VCaP (cell line): ENCODE results near the gene TESK2.
A peak's percentile ranks its signal among the peaks of the same experiment; 100 is the strongest.

Source experiments
- H3K27ac ChIP-seq: fragments of 450-650 bp; 2 replicates; pipeline ENCODE4 v1.5.1; 2017
- TF ChIP-seq, protein P1 (sequence below): fragments of 450-650 bp; conservative IDR thresholded peaks from 2 replicates; pipeline ENCODE4 v1.5.1; 2017; ENCODE audit warnings: mild to moderate bottlenecking, moderate library complexity

TESK2 gene

DNA sequence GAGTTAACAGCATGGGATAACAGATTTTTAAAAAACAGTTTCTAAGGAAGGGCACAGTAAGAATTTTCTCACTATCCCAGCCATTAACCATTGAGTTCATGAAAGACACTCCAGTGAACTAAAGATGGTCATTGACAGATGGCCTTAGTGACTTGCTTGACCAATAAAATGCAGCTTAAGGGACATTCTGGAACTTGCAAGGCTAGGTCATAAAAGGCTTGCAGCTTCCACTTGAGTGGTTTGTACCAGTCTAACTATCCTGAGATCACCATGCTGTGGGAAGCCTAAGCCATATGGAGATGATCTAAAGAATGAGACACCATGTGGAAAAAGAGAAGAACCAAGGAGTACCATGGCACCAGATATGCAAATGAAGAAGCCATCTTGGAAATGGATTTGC, 112.8 kb downstream of the TESK2 start:
- H3K27ac ChIP-seq, result no peak overlapping the region
- TF ChIP-seq, protein P1, sequence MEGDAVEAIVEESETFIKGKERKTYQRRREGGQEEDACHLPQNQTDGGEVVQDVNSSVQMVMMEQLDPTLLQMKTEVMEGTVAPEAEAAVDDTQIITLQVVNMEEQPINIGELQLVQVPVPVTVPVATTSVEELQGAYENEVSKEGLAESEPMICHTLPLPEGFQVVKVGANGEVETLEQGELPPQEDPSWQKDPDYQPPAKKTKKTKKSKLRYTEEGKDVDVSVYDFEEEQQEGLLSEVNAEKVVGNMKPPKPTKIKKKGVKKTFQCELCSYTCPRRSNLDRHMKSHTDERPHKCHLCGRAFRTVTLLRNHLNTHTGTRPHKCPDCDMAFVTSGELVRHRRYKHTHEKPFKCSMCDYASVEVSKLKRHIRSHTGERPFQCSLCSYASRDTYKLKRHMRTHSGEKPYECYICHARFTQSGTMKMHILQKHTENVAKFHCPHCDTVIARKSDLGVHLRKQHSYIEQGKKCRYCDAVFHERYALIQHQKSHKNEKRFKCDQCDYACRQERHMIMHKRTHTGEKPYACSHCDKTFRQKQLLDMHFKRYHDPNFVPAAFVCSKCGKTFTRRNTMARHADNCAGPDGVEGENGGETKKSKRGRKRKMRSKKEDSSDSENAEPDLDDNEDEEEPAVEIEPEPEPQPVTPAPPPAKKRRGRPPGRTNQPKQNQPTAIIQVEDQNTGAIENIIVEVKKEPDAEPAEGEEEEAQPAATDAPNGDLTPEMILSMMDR, result no peak

DNA sequence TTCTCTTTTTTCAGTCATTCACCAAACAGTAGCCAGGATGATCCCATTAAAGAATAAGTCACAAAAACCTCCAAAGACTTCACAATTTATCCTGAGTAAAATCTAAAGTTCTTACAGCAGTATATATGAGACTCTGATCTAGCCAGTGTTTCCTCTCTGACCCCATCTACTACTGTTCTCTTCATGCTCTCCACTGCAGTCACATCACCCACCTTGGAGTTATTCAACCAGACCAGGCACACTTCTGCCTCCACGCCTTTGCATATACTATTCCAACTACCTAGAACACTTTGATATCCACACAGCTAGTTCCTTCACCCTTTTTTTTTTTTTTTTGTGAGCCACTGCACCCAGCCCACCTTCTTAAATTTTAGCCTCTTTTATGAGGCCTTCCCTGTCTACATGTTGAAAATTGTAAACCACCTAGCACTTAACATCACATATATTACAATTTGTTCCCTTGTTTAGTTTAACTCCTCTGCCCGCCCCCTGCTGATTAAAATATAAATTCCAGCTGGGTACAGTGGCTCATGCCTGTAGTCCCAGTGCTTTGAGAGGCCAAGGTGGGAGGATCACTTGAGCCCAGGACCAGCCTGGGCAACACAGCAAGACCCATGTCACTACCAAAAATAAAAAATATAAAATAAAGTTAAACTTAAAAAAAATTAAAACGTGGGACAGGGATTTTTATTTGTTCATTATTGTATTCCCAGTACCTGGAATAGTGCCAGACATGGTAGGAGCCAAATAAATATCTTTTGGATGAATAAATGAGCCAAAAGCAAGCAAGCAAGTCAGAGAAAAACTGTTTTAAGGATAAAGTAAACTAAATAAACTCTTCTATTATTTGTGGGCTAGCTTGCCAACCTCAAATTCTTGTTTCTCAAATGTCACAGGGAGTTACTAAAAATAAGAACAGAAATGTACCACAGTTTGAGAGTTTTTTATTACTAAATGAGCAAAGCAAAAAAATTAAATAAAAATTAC, 115.6 kb downstream of the TESK2 start:
- TF ChIP-seq, protein P1, result no peak
- H3K27ac ChIP-seq, result peak overlapping the region; percentile 58

DNA sequence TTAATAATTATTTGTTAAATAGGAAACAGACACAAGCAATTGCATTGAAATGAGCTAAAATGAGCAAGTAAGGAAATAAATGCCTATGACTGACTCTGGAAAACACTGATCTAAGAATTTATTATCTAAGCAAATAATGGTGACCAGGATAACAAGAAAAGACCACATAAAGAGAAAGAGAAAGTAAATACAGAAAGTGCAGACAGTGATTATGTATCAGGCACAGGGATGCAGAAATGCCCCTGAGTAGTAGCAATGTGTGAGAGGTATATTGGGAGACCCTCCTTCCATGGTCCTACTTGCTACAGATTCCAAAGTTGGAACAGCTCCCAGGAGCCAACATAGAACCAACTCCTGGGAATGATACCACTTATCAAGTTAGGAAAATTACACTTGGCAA, 117.4 kb downstream of the TESK2 start:
- TF ChIP-seq, protein P1, result no peak
- H3K27ac ChIP-seq, result peak overlapping the region; percentile 58

DNA sequence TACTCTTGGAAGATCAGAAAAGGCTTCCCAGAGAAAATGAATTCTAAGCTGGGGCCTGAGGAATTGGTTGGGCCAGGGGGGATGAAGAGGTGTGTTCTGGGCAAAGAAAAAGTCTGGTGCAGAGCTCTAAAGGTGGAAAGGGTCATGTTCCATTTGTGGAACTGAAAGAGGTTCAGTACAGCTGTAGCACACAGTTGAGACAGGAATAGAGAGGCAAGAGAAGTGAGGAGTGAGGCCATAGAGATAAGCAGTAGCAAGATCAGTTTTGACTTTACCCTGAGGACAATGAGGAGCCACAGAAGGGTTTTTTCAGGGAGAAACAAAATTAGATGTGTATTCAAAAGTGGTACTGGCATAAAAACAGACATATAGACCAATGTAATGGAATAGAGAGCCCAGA, 120.4 kb downstream of the TESK2 start:
- H3K27ac ChIP-seq, result no peak overlapping the region
- TF ChIP-seq, protein P1, result no peak

DNA sequence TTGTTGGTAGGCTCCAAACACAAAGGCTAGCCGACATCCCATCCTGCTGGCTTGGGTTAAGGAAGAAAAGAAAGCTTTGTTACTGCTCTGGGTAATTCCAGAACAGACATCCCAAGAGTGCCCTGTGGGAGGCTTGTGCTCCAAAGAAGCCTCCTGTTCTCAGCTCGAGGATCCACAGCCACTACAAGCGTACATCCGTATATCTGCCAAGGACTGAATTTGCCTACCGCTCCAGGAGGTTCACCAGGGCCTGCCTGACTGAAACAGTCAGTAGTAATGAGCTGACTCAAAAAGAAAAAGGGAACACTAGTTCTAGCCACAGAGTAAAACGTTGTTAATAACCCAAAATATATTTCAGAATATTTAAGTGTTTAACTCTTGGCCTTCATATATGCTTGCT, 125.9 kb downstream of the TESK2 start:
- H3K27ac ChIP-seq, result no peak overlapping the region
- TF ChIP-seq, protein P1, result no peak

DNA sequence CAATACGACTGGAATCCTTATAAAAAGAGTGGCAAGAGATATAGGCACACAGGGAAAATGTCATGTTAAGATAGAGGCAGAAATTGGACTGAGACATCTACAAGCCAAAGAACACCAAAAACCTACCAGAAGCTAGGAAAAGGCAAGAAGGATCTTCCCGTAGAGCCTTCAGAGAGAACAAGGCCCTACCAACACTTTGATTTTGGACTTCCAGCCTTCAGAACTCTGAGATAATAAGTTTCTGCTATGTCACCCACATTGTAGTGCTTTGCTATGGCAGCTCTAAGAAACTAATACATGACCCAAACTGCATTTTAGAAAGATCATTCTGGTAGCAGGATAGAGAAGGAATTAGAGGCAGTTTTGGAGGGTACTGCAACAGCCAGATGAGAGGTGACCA, 126.7 kb downstream of the TESK2 start:
- TF ChIP-seq, protein P1, result no peak
- no peak overlapping the region for H3K27ac ChIP-seq

DNA sequence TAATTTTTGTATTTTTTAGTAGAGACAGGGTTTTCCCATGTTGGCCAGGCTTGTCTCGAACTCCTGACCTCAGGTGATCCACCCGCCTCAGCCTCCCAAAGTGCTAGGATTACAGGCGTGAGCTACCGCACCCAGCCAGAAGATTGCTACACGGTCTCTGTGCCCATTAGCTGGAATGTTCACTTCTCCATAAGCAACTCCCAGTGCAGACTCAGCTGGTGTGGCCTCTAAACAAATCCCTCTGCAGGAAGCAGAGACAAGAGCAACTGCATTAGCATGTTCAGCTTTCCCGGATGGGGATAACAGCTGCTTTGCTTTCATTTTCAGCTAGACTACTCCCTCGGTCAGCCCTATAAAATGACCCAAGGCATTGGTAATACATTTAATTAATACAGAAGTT, 130.0 kb downstream of the TESK2 start:
- H3K27ac ChIP-seq, result peak overlapping the region; percentile 78
